ENCODE data around the gene PPWD1. TPM values are rescaled to one million over a fixed set of nuclear protein-coding genes. Genes with fewer than 3 reads are reported as not detected.

The PPWD1 gene
- total RNA-seq, 4 donors from 2014 or later: 25.0 to 39.7 (median 29.2) TPM

- DNase-seq (ENCODE audit: low spot score in 2 of 2): no peak
- 60 to 69% methylated on average over 6 of the region's 6 CpGs for WGBS, 2 donors
- no peak for TF ChIP-seq POLR2A (IDR thresholded peaks at IDR 0.05)
- no peak for TF ChIP-seq CTCF (IDR thresholded peaks at IDR 0.05)
- intact Hi-C loops (cut with DNase I; ENCODE audit: low total_unique reads): no loop called here
- H3K4me3 ChIP-seq (ENCODE audit: low read depth, poor library complexity, severe bottlenecking): no peak overlapping the region
Observed at GRCh38 chr5:65625743-65626142, 62.6 kb downstream of the PPWD1 start.

- no peak for DNase-seq (ENCODE audit: low spot score in 2 of 2)
- intact Hi-C loops (cut with DNase I; ENCODE audit: low total_unique reads): no loop called here
- no peak overlapping the region for H3K4me3 ChIP-seq (ENCODE audit: low read depth, poor library complexity, severe bottlenecking)
- TF ChIP-seq POLR2A (IDR thresholded peaks at IDR 0.05) (no peak), CTCF (IDR thresholded peaks at IDR 0.05) (no peak)
Observed at GRCh38 chr5:65630981-65631380, 67.9 kb downstream of the PPWD1 start.

Other genes starting within 250 kb of the PPWD1 start
- 1 to 10 TPM in 1 of 4 donors, under 1 TPM in 3; 0.42 to 1.1 (median 0.82) TPM for gene ADAMTS6, start 81.4 kb upstream of the PPWD1 start, total RNA-seq
- 1 to 10 TPM in 3 of 4 donors, under 1 TPM in 1; 0.72 to 1.8 (median 1.3) TPM for gene CENPK, start 128 bp upstream of the PPWD1 start, total RNA-seq
- 10 to 100 TPM; 13.9 to 20.4 (median 14.8) TPM for gene TRIM23, start 61.0 kb downstream of the PPWD1 start, total RNA-seq
- gene SHLD3, start 61.7 kb downstream of the PPWD1 start, total RNA-seq: 1 to 10 TPM; 2.0 to 4.4 (median 2.6) TPM
- gene TRAPPC13, start 61.7 kb downstream of the PPWD1 start, total RNA-seq: 10 to 100 TPM; 11.4 to 18.1 (median 14.2) TPM
- gene SGTB, start 158.8 kb downstream of the PPWD1 start, total RNA-seq: 1 to 10 TPM; 5.8 to 6.4 (median 6.0) TPM
- 10 to 100 TPM; 14.0 to 18.8 (median 16.4) TPM for gene NLN, start 158.9 kb downstream of the PPWD1 start, total RNA-seq